Measurements from ENCODE around the gene CAPN15. TPM values are rescaled to one million over a fixed set of nuclear protein-coding genes. Genes with fewer than 3 reads are reported as not detected.

Gene CAPN15
- total RNA-seq, 1 donor from 2014 or later: 31.9 TPM

GRCh38 chr16:540645-541340, 13.3 kb downstream of the CAPN15 start:
- Histone ChIP-seq H3K27me3 (ENCODE audit: control insufficient read depth, insufficient read depth, low read length) (no peaks in the 10 kb centered on the region), H3K4me3 (ENCODE audit: low read depth, low read length) (no peak overlapping the region), H3K36me3 (ENCODE audit: control insufficient read depth, insufficient read depth, low read length) (peaks cover 29% of the 10 kb centered on the region)
- DNase-seq (ENCODE audit: low read depth): no peak
- no peak for FAIRE-seq
- TF ChIP-seq CTCF (IDR thresholded peaks at IDR 0.05; ENCODE audit: insufficient read depth, low read length, severe bottlenecking): no peak

GRCh38 chr16:543301-544164, 16.0 kb downstream of the CAPN15 start:
- Histone ChIP-seq H3K4me3 (ENCODE audit: low read depth, low read length) (no peak overlapping the region), H3K36me3 (ENCODE audit: control insufficient read depth, insufficient read depth, low read length) (peaks cover 13% of the 10 kb centered on the region), H3K27me3 (ENCODE audit: control insufficient read depth, insufficient read depth, low read length) (no peaks in the 10 kb centered on the region)
- no peak for TF ChIP-seq CTCF (IDR thresholded peaks at IDR 0.05; ENCODE audit: insufficient read depth, low read length, severe bottlenecking)
- FAIRE-seq (no peak), DNase-seq (ENCODE audit: low read depth) (no peak)

- FAIRE-seq: no peak
- Histone ChIP-seq H3K4me3 (ENCODE audit: low read depth, low read length) (no peak overlapping the region), H3K27me3 (ENCODE audit: control insufficient read depth, insufficient read depth, low read length) (no peaks in the 10 kb centered on the region), H3K36me3 (ENCODE audit: control insufficient read depth, insufficient read depth, low read length) (peaks cover 13% of the 10 kb centered on the region)
- no peak for DNase-seq (ENCODE audit: low read depth)
- no peak for TF ChIP-seq CTCF (IDR thresholded peaks at IDR 0.05; ENCODE audit: insufficient read depth, low read length, severe bottlenecking)
Observed at GRCh38 chr16:544517-544916, 17.0 kb downstream of the CAPN15 start.

- DNase-seq (ENCODE audit: low read depth) (no peak), FAIRE-seq (no peak)
- Histone ChIP-seq H3K27me3 (ENCODE audit: control insufficient read depth, insufficient read depth, low read length) (no peaks in the 10 kb centered on the region), H3K4me3 (ENCODE audit: low read depth, low read length) (no peak overlapping the region), H3K36me3 (ENCODE audit: control insufficient read depth, insufficient read depth, low read length) (peaks cover 13% of the 10 kb centered on the region)
- TF ChIP-seq CTCF (IDR thresholded peaks at IDR 0.05; ENCODE audit: insufficient read depth, low read length, severe bottlenecking): peak; percentile 49
Observed at GRCh38 chr16:546909-547770, 19.6 kb downstream of the CAPN15 start.

- Histone ChIP-seq H3K27me3 (ENCODE audit: control insufficient read depth, insufficient read depth, low read length) (no peaks in the 10 kb centered on the region), H3K4me3 (ENCODE audit: low read depth, low read length) (no peak overlapping the region), H3K36me3 (ENCODE audit: control insufficient read depth, insufficient read depth, low read length) (peaks cover 13% of the 10 kb centered on the region)
- FAIRE-seq (no peak), DNase-seq (ENCODE audit: low read depth) (no peak)
- TF ChIP-seq CTCF (IDR thresholded peaks at IDR 0.05; ENCODE audit: insufficient read depth, low read length, severe bottlenecking): no peak
Observed at GRCh38 chr16:548586-548985, 21.1 kb downstream of the CAPN15 start.

All from bronchial epithelial cell (primary cell).